Measurements from ENCODE around the gene OR8A1.

Gene OR8A1

DNA sequence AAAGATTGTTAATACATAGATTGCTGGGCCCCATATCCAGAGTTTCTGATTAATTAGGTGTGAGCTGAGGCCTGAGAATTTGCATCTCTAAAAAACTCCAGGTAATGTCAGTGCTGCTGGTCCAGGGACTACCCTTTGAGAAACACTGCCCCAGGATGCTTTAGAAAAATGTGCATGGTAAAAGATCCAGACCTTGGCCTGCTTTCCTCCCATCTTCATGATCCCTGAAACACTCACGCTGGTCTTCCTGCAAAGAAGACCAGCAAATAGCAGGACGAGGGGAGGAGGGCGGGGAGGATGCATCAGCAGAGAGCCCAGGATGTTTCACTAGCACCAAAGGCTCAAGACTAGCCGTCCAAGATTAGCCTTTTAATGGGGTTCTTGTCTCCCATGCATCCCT lies at the start of gene OR8A1:
Gene OR8A1, plus strand, starts transcription at position 301 of the 400 bp plus-strand sequence. CDS start 123 bp downstream, outside the sequence.
- no peak for DNase-seq

DNA sequence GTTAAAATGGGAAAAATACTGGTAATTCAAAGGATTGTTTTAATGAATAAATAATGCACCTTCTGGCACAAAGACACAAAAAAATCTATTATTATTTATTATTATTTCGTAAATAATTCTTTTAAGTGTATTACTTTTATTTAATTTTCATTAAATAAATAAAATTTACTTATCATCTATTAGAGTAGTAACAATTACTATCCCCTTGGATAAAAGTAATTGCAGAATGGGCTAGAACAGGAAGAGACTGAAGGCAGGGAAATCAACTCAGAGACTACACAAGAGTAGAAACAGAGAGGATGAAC lies 49.3 kb upstream of the OR8A1 start:
- no peak for DNase-seq

DNA sequence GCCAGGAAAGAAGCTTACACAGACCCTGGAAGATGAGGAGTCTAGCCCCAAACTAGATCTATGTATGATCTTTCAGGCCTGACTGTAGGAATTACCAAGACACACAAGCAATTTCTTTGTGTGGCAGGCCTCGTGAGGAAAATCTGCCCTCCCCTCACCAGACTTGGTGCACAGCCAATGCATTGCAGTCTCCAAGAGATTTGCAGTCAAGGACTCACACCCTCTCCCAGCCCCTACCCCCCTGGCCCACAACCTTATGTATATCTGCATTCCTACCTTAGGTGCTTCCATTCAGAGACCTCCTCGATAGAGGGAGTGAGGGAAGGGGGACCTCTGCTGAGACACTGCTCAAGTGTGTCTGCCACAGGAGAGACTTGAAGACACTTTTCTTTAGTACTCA lies 36.2 kb upstream of the OR8A1 start:
- DNase-seq = no peak

GRCh38 chr11:124534051-124534450 lies 35.7 kb upstream of the OR8A1 start:
- no peak for DNase-seq

DNA sequence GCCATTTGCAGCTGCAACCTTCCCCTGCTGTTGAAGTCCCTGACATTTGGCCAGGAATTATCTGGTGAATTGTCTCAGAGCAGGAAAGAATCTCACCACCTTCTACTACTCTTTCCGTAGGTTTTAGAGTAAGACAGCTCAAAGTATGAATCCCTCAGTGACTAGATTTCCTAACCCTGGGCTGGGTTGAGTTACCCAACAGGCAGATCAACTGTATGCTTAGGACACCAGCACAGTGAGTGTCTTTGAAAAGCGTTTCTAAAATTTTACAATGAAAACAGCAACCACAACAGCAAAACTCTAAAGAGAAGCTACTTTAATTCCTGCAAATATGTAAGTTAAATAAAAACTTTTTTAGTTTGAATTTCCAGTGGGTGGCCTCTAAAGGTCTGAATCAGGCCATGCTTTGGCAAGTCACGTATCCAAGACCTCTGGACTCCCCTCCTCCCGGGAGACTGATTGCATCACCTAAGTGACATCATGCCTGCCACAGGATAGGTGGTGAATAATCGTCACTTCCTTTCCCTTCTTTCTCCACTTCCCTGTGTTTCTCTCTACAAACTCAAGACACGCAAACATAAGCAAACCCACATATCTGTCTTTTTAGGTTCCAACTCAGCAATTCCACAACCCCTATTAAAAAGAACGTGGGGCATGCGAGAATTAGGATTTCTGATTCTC lies 34.1 kb upstream of the OR8A1 start:
- DNase-seq = no peak

DNA sequence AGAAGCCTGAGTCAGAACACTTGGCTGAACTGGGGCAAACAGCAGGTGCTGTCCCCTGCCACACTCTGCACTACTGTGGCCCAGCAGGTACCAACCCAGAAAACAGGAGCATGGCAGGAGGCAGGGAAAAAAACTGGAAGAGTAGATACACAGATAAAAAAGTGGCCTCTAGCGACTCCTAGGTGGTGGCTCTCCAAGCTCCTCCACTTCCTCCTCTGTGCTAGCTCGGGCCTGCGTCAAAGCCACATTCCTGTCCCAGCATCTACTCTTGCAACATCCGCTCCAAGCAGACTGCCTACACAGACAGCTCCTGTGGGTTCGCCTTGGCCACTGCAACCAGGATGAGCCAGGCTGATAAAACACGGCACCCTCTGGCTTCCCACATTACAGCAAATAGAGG lies 33.3 kb upstream of the OR8A1 start:
- DNase-seq = no peak

DNA sequence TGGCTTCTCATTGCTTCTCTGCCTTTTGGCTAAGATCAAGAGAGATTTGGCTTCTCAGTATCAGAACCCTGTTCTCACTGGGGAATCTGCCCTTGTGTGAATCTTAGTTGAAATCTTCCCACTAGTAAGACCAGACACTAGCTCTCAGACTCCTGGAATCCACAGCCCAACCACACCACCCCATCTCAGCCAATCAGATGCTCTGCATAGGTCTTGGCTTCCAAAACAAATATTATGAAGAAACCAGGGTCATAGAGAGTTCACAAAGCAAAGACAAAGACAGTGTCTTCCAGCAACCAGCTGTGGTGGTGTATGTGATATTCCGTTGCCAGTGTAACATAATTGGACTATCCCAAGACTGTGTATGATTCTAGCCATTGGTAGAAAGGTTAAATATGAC lies 31.8 kb upstream of the OR8A1 start:
- no peak for DNase-seq

DNA sequence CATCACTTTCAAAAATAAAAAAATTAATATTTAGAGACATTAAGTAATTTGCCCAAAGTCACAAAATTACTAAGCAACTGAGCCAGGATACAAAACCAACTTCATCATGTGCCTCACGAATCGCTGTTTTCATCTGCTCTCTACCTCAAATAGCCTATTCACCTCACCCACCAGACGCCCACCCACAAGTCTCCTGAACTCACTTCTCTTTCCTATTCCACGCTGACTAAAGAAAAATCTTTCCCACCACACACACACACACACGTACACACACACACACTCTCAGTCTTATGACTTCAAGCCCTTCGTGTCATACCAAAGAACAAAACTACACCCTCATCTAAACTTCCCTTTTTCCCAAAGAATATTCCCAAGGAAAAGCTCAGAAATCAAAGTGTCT lies 28.6 kb upstream of the OR8A1 start:
- DNase-seq = no peak

- DNase-seq = no peak
These were observed 26.7 kb upstream of the OR8A1 start for GRCh38 chr11:124543145-124543544.

DNA sequence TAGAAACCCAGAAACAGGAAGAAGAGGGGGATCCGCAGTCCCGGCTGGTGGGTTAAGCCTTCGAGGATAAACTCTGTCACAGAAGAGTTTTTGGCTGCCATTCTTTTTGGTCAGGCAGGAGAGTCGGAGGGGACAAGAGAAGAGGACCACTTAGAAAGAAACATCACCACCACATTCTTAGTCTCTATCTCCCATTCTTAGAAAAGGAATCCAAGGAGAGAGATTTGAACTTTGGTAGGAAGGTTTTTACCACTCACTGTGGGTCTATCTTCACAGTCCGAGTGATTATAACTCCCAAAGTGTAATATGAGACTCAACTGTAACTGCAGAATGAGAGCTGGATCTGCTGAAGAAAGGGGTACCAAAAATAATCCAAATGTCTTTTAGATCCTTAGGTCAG lies 26.2 kb upstream of the OR8A1 start, which contains the start of gene OR8B12:
Gene OR8B12, minus strand, starts transcription at position 101 of the 400 bp plus-strand sequence. Its CDS starts 0 bp downstream, at position 101.
- no peak for DNase-seq

DNA sequence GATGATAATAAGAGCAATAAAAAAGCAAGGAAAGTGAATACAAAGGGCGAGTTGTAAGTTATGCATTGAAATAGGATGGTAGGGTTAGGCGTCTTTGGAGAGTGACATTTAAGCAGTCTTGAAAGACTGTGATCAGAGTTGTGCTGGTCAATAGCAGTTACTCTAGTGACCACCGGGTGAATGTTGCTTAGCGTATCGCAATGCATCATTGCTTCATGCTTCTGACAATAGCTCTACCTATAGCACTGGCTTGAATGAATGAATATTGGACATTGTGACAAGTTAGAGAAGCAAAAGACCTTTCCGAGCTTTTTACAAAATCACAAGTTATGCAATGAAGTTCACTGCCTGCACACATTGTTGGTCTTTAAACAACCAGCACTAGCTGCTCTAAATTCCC lies 18.6 kb upstream of the OR8A1 start:
- no peak for DNase-seq

DNA sequence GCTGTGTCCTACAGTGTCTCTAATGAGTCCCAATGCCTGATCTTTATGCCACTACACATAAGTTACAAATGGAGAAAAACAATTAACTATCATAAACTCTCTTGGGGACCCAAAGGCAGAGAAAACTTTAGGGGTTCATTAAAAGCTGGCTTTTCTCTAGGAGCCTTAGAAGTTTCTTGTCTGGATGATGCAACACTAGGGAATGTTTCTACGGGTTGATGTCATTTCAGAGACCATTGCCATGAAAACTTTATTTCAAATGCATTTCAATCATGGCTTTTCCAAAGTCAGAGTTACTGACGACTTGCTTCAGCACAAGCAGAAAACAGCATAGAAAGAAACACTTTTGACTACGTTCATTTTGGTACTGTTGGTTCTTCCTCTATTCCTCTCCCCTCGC lies 17.8 kb upstream of the OR8A1 start:
- DNase-seq = no peak

DNA sequence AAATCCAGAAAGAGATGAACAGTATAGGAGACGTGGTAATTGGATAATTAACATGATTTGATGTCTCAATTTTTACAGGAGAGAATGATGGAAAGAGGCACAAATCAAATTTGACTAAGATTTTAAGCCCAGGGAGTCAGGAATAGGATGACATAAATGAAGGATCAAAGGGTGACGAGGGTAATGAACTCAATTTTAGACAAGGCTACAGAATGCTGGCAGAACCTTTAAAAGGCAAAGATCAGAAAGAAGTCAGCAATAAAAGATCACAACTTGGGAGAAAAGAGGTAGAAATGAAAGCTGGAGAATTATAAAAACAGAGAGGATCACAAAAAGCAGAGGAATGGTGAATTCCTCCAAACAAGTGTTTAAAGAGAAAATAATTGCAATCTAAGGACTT lies 13.0 kb upstream of the OR8A1 start:
- DNase-seq = no peak

DNA sequence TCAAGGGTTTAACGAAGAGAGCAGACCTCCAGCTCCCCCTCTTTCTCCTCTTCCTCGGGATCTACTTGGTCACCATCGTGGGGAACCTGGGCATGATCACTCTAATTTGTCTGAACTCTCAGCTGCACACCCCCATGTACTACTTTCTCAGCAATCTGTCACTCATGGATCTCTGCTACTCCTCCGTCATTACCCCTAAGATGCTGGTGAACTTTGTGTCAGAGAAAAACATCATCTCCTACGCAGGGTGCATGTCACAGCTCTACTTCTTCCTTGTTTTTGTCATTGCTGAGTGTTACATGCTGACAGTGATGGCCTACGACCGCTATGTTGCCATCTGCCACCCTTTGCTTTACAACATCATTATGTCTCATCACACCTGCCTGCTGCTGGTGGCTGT lies 363 bp downstream of the OR8A1 start:
- DNase-seq = no peak

DNA sequence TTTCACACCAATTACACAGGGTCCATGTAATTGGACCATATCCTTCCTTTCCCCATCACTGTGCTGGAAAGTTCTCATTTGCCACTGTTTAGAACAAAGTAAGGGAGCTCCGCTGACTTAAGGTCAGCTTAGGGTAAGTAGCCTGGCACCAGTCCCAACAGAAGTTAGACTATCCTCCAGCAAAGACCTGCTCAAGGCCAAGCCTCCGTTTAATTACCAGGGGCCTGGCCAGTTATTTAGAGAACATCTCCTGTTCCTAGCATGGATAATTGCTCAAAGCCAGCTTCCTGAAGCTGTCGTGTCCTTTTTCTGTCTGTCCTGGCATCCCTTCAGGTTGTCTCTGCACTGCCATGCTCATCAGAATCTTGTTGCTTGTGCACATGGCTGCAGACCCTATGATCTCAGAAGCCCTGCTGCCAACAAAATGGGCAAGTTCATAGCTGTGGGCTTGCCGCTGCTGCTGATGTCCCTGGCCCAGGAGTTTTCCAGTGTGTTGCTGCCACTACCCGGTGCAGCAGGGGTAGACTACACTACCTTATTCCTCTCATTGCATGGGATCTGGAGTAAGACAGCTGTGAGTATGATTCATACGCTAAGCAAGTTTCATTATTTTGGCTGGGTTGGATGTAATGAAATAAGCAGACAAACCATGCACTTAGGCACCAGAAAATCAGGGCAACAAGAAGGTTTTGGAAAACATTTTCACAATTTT lies 8.1 kb downstream of the OR8A1 start:
- DNase-seq = no peak

DNA sequence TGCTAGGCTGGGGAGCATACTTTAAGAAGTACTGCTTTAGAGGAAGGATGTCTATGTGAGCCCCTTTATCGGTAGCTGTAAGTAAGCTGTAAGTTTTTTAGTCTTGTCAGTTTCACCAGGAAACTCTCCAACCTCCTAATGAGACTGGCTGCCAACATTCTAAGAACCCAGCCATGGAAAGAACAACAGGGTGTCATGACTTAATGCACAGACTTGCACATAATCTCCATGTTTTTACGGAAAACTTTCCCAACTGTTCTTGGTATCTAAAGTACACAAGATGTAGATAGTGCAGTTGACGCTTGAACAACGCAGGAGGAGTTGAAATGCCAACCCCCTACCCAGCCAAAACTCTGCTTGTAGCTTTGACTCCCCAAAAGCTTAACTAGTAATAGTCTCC lies 9.0 kb downstream of the OR8A1 start:
- DNase-seq = no peak

DNA sequence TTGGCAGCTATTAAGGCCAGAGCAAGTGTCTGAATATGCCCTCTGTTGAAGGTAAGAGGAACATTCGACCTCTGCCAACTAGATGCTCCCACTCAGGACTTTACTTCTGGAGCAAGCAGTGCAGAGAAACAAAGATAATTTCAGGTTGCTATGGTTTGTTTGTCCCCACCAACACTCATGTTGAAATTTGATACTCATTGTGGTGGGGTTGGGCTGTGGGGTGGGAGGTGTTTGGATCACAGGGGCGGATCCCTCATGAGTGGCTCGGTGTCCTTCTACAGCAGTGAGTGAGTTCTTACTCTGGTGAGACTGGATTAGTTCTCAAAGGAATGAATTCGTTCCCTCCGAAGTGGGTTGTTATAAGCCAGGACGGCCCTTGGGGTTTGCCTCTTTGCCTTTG lies 12.0 kb downstream of the OR8A1 start:
- DNase-seq = no peak

GRCh38 chr11:124582565-124582964 lies 12.8 kb downstream of the OR8A1 start:
- no peak for DNase-seq

DNA sequence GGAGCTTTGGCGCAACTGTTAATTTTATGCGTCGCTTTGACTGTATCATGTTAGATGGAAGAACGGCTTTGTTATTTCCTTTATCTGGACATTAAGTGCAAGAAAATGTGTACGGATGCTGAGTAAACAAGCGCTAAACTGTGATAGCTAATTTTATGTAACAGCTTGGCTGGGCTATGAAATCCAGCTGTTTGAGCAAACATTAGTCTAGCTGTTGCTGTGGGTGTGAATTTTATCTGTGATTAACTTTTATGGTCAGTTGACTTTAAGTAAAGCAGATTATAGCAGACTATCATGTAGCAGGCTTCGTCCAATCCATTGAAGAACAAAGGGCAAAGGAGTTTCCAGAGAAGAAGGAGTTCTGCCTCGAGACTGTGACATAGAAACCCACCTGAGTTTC lies 14.0 kb downstream of the OR8A1 start:
- no peak for DNase-seq

DNA sequence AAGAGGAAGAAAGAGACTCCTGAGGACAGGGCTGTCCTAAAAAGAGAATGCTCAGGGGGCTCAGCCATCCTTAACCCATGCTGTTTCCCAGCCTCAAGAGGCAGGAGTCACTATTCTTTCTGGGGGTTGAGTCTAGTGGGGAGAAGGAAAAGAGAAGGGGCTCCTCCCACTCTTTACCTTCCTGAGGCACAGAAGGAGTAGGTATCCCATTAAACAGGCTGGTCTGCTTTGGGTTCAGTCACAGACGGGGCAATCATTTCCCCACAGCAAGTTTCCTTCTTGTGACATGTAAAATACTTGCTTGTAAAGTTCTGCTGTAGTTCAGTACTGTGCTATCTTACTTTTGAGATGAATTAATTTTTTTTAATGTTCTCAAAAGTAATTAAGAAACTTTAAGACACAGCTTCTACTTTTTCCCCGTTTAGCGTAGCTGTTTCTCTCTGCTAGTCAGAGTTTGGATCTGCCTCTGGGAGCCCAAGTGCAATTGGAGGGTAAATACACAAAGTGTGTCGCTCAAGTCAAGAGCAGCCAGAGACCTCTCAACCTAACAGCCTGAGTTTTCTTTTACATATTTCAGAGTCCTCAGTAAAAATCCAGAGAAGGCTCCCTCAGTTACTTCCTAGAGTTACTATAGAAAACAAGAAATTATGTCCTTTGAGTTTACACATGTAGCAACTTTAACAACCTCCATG lies 15.0 kb downstream of the OR8A1 start:
- DNase-seq = no peak

DNA sequence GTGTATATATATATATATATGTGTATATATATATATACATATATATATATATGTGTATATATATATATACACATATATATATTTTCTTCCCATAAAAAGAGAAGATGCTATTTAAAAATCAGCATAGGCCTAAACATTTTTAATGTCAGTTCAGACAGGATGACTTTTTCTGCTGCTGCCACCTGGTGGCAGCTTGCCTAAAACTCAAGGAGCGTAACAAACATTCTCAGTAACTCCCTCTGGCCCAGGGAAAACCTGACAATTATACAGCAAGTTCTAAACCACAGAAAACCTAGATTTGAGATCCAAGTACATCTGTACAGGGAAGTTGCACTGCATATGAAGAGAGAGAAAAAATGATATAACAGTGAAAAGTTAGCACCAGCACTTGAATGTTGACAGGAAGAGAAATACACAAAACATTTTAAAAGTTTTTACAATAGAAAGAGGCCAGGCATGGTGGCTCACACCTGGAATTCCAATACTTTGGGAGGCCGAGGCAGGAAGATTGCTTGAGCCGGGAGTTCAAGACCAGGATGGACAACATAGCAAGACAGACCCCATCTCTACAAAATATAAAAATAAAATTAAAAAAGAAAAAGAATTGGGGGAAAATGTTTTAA lies 16.6 kb downstream of the OR8A1 start:
- peak; percentile 47 for DNase-seq

DNA sequence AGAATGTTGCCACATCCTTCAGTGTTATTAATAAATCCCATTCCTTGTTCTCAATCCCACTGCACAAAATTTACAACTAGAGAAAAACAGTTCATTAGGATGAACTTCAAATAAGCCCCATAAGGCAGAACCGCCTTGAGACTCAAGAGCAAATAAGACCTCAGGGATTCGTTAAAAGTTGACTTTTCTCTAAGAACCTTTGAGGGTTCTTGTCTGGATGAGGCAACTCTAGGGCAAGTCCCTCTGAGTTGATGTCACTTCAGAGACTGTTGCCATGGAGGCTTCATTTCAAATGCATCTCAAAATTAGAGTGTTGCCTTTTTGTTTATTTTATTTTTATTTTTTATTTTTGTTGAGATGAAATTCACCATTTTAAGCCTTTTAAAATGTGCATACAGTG lies 21.6 kb downstream of the OR8A1 start:
- no peak for DNase-seq

GRCh38 chr11:124592627-124593026 lies 22.8 kb downstream of the OR8A1 start:
- DNase-seq = no peak

GRCh38 chr11:124595302-124595701 lies 25.5 kb downstream of the OR8A1 start:
- DNase-seq = no peak

Measured in NCI-H526 treated with DMSO at 0.1 percent for 48 hours (cell line).